ENCODE results near the gene SMIM35. TPM values are rescaled to one million over a fixed set of nuclear protein-coding genes. Genes with fewer than 3 reads are reported as not detected.
"Not testable (repeated sequence)": the region's sequence is repeated elsewhere in the genome, so short reads cannot be mapped to it uniquely, and the experiment has no call there.

The SMIM35 gene
- total RNA-seq, 1 experiment from 2014 or later = not detected

- Histone ChIP-seq H3K9me3 (ENCODE audit: insufficient read depth, low read depth) (no peaks in the 10 kb centered on the region), H3K27ac (no peak overlapping the region), H3K36me3 (ENCODE audit: low read depth) (no peaks in the 10 kb centered on the region), H3K4me1 (replicated peaks; ENCODE audit: insufficient read depth) (no peaks in the 10 kb centered on the region), H2AFZ (no peak overlapping the region), H3K4me2 (no peak overlapping the region), H3F3A (ENCODE audit: insufficient read depth, low read depth) (no peaks in the 10 kb centered on the region), H3K4me3 (no peak overlapping the region), H3K27me3 (ENCODE audit: insufficient read depth, low read depth) (peaks cover 56% of the 10 kb centered on the region), H4K20me1 (ENCODE audit: insufficient read depth) (no peaks in the 10 kb centered on the region), H3K9me2 (ENCODE audit: insufficient read depth) (no peaks in the 10 kb centered on the region), H3K79me2 (ENCODE audit: low read depth) (no peaks in the 10 kb centered on the region)
- CTCF ChIA-PET = no interaction called here
- TF ChIP-seq CTCF (conservative IDR thresholded peaks at IDR 0.05) = no peak
- TF ChIP-seq EZH2 (IDR thresholded peaks at IDR 0.05; ENCODE audit: low read depth) = no peak
- BruUV-seq (replicated peaks) = no TSS peak
- intact Hi-C loops (cut with micrococcal nuclease; ENCODE audit: unreplicated experiment) = no loop called here
- DNase-seq = no peak
- POLR2A ChIA-PET (ENCODE audit: unreplicated experiment) = no interaction called here
These were observed 78.4 kb downstream of the SMIM35 start for GRCh38 chr11:118008271-118008911.

- H3K9me2 ChIP-seq (ENCODE audit: insufficient read depth); H3F3A ChIP-seq (ENCODE audit: insufficient read depth, low read depth); H3K4me1 ChIP-seq (replicated peaks; ENCODE audit: insufficient read depth); H2AFZ ChIP-seq; H3K4me2 ChIP-seq; H4K20me1 ChIP-seq (ENCODE audit: insufficient read depth); CTCF ChIA-PET; H3K79me2 ChIP-seq (ENCODE audit: low read depth); intact Hi-C loops (cut with micrococcal nuclease; ENCODE audit: unreplicated experiment); H3K27ac ChIP-seq; H3K4me3 ChIP-seq; BruUV-seq (replicated peaks); DNase-seq; H3K9me3 ChIP-seq (ENCODE audit: insufficient read depth, low read depth); H3K36me3 ChIP-seq (ENCODE audit: low read depth); POLR2A ChIA-PET (ENCODE audit: unreplicated experiment): not testable (repeated sequence)
- H3K27me3 ChIP-seq (ENCODE audit: insufficient read depth, low read depth) = peaks cover 58% of the 10 kb centered on the region
These were observed 79.0 kb downstream of the SMIM35 start for GRCh38 chr11:118007563-118008270.

- Histone ChIP-seq H3F3A (ENCODE audit: insufficient read depth, low read depth) (no peaks in the 10 kb centered on the region), H3K4me1 (replicated peaks; ENCODE audit: insufficient read depth) (no peaks in the 10 kb centered on the region), H3K4me2 (no peak overlapping the region), H3K9me2 (ENCODE audit: insufficient read depth) (no peaks in the 10 kb centered on the region), H3K36me3 (ENCODE audit: low read depth) (no peaks in the 10 kb centered on the region), H3K27me3 (ENCODE audit: insufficient read depth, low read depth) (peaks cover 58% of the 10 kb centered on the region), H3K79me2 (ENCODE audit: low read depth) (no peaks in the 10 kb centered on the region), H2AFZ (no peak overlapping the region), H3K4me3 (no peak overlapping the region), H3K27ac (no peak overlapping the region), H3K9me3 (ENCODE audit: insufficient read depth, low read depth) (no peaks in the 10 kb centered on the region), H4K20me1 (ENCODE audit: insufficient read depth) (no peaks in the 10 kb centered on the region)
- intact Hi-C loops (cut with micrococcal nuclease; ENCODE audit: unreplicated experiment) = no loop called here
- DNase-seq = no peak
- ChIA-PET CTCF (no interaction called here), POLR2A (ENCODE audit: unreplicated experiment) (no interaction called here)
- BruUV-seq (replicated peaks) = no TSS peak
- TF ChIP-seq CTCF (conservative IDR thresholded peaks at IDR 0.05) (no peak), EZH2 (IDR thresholded peaks at IDR 0.05; ENCODE audit: low read depth) (no peak)
These were observed 79.7 kb downstream of the SMIM35 start for GRCh38 chr11:118007040-118007439.

Measured in PC-9 (cell line).